Measurements from ENCODE around the gene STK32C. TPM values are rescaled to one million over a fixed set of nuclear protein-coding genes. Genes with fewer than 3 reads are reported as not detected.

Gene STK32C
- total RNA-seq, 2 donors from 2014 or later, result 0.78 to 4.0 TPM

DNA sequence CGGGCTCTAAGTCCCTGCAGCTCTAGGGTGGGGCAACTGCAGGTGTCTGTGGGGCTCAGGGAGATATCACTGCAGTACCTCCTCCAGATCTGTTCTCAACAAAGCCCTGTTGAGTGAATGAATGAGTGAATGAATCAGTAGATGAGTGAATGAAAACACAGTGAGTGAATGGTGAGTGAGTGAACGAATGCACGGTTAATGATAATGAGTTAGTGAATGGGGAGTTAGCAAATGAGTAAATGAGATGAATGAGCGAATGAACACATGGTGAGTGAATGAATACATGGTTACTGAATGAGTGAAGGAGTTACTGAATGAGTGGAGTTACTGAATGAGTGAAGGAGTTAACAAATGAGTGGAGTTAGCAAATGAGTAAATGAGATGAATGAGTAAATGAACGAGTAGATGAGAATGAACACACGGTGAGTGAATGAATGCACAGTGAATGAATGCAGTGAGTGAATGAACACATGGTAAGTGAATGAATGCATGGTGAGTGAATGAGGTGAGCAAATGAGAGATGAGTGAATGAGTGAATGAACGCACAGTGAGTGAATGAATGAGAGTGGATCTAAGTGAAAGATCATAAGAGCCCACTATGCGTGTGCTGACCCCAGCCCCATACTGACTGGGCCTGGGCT lies 34.3 kb downstream of the STK32C start:
- Histone ChIP-seq H3K9me3 (no peaks in the 10 kb centered on the region), H3K27me3 (no peaks in the 10 kb centered on the region), H3K4me3 (no peak overlapping the region), H3K36me3 (replicated peaks in 1 of 2; ENCODE audit: insufficient read depth in 1 of 2, low read depth in 2 of 2) (no peaks in the 10 kb centered on the region), H3K4me1 (no peaks in the 10 kb centered on the region), H3K27ac (no peak overlapping the region)
- no peak for DNase-seq
- TF ChIP-seq, protein P1, sequence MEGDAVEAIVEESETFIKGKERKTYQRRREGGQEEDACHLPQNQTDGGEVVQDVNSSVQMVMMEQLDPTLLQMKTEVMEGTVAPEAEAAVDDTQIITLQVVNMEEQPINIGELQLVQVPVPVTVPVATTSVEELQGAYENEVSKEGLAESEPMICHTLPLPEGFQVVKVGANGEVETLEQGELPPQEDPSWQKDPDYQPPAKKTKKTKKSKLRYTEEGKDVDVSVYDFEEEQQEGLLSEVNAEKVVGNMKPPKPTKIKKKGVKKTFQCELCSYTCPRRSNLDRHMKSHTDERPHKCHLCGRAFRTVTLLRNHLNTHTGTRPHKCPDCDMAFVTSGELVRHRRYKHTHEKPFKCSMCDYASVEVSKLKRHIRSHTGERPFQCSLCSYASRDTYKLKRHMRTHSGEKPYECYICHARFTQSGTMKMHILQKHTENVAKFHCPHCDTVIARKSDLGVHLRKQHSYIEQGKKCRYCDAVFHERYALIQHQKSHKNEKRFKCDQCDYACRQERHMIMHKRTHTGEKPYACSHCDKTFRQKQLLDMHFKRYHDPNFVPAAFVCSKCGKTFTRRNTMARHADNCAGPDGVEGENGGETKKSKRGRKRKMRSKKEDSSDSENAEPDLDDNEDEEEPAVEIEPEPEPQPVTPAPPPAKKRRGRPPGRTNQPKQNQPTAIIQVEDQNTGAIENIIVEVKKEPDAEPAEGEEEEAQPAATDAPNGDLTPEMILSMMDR (IDR thresholded peaks at IDR 0.05), result no peak
- TF ChIP-seq POLR2A (IDR thresholded peaks at IDR 0.05), result no peak
- no peak for ATAC-seq
- WGBS, 2 donors, result 82 to 84% methylated on average over 8 of the region's 8 CpGs
- intact Hi-C loops (cut with DNase I), result no loop called here

DNA sequence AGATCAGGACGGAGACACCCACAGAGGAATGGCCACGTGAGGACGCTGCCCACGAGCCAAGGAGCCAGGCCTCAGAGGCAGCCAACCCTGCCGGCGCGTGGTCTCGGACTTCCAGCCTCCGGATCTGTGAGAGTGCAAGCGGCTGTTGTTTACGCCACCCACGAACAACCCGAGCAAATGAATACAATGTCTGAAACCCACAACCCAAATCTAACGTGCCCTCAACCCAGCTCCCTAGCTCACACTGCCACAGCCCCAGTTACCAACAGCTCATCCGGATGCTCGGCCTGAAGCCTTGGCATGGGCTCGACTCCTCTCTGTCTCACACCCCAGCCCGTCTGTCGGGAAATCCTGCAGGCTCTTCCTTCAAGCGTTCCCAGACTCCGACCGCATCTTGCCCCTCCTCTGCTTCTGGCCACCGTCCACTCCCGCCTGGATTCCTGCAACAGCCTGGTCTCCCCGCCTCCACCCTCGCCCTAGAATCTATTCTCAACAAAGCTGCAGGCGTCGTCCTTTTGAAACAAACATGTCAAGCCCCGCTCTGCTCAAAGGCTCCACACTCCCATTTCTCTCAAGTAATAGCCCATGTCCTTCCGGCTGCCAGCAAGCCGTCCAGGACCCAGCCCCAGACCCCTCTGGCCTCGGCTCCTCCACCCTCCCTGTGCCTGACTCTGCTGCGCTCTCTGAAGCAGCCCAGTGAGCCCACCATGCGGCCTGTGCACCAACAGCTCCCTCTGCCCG lies 35.3 kb downstream of the STK32C start:
- TF ChIP-seq, protein P1 (IDR thresholded peaks at IDR 0.05), result no peak
- no peak for TF ChIP-seq POLR2A (IDR thresholded peaks at IDR 0.05)
- Histone ChIP-seq H3K27me3 (no peaks in the 10 kb centered on the region), H3K36me3 (replicated peaks in 1 of 2; ENCODE audit: insufficient read depth in 1 of 2, low read depth in 2 of 2) (no peaks in the 10 kb centered on the region), H3K4me3 (no peak overlapping the region), H3K4me1 (no peaks in the 10 kb centered on the region), H3K9me3 (no peaks in the 10 kb centered on the region), H3K27ac (no peak overlapping the region)
- DNase-seq (peak in 1 of 4 donors; percentile 49), ATAC-seq (peak; percentile 48)
- intact Hi-C loops (cut with DNase I), result no loop called here
- 64 to 75% methylated on average over 23 to 35 of the region's 35 CpGs for WGBS, 2 donors

DNA sequence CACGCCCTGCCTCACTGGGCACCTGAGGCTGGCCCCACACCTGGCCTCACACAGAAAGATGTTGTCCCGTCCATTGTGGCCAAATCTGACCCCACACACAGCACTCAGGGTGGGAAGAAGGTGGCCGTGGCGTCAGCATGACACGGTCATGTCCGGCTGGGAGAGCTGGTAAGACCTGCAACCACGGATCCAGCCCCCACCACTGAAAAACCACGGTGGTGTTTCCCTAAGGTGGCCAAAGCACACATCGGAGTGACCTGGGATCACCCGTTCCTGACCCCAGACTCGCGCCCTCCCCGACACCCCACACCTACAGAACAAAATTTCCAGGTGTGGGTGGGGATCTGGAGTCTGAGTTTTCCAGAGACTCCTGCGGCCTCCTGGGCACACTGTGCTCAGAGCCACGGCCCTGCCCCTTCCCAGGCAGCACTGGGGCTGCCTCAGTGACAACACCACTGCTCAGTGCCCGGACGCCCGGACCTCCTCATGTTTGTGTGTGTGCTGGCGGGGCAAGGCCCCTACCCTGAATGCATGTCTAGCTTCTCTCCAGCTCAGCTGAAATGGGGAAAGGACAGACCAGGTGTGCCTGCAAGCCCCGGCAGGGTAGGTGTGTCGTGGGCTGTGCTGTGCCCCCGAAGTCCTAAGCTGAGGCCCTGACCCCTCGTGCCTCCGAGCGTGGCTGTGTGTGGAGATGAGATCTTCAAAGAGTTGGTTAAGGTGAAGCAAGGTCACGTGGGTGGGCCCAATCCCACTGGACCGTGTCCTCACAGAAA lies 36.1 kb downstream of the STK32C start:
- Histone ChIP-seq H3K4me1 (no peaks in the 10 kb centered on the region), H3K9me3 (no peaks in the 10 kb centered on the region), H3K27ac (no peak overlapping the region), H3K27me3 (no peaks in the 10 kb centered on the region), H3K36me3 (replicated peaks in 1 of 2; ENCODE audit: insufficient read depth in 1 of 2, low read depth in 2 of 2) (no peaks in the 10 kb centered on the region), H3K4me3 (no peak overlapping the region)
- no peak for ATAC-seq
- intact Hi-C loops (cut with DNase I), result no loop called here
- DNase-seq, result no peak
- WGBS, 2 donors, result 74 to 76% methylated on average over 5 to 27 of the region's 27 CpGs
- TF ChIP-seq, protein P1 (IDR thresholded peaks at IDR 0.05), result no peak
- no peak for TF ChIP-seq POLR2A (IDR thresholded peaks at IDR 0.05)

DNA sequence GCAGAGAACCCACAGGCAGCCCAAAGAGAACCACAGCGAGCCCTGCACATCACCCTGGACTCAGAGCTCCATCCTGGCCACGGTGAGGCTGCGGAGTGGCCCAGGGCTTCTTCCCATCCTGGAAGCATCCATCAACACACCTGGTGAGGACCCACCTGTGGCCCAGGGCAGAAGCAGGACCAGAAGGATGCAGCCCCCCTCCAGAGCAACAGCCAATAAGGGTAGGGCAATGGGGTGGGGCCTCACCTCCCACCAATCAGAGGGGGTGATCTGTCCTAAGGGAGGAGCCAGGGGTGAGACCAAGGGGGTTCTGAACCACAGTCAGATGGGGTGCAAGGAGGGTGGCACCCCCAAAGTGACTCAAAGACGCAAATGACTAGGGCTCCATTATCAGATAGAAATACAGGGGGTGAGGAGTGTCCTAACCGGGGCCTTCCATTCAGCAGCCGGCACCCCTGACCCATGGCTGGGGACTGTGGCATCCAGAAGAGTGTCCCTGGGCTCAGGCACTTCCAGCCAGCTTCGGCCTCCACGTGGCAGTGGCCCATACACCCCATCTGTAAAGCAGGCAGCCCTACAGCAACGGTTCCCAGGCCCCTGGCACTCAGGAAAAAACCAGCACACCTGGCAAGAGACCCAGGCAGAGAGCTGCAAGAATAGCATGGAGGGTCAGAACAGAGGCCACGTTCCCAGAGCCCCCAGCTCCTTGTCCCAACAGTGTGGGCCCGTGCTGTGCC lies 36.9 kb downstream of the STK32C start:
- DNase-seq (no peak), ATAC-seq (no peak)

More for the DNA sequence above, 36.9 kb downstream of the STK32C start:
- no peaks in the 10 kb centered on the region for H3K9me3 ChIP-seq
- H3K27ac ChIP-seq, result no peak overlapping the region
- H3K27me3 ChIP-seq, result no peaks in the 10 kb centered on the region
- no peaks in the 10 kb centered on the region for H3K36me3 ChIP-seq (replicated peaks in 1 of 2; ENCODE audit: insufficient read depth in 1 of 2, low read depth in 2 of 2)
- TF ChIP-seq, protein P1 (IDR thresholded peaks at IDR 0.05), result no peak
- no peak for TF ChIP-seq POLR2A (IDR thresholded peaks at IDR 0.05)
- no peak overlapping the region for H3K4me3 ChIP-seq
- intact Hi-C loops (cut with DNase I), result no loop called here
- 75 to 89% methylated on average over 4 to 11 of the region's 11 CpGs for WGBS, 2 donors
- peaks cover 2% of the 10 kb centered on the region for H3K4me1 ChIP-seq

All from body of pancreas (tissue), 4 donors.